Skeletal muscle tissue (tissue), 4 donors: ENCODE results near the gene IL17REL. TPM values are rescaled to one million over a fixed set of nuclear protein-coding genes. Genes with fewer than 3 reads are reported as not detected.

ENCODE experiments used
- H3K27ac ChIP-seq: one replicate; pipeline ENCODE4 v1.7.0; 2013; ENCODE audit warnings: mild to moderate bottlenecking, low read depth, low read length, inconsistent platforms
- H3K27me3 ChIP-seq, 3 donors: one replicate each; pipeline ENCODE4 v1.7.0; 2013; ENCODE audit warnings: low read length in 3 of 3; ENCODE audit not compliant: control insufficient read depth in 3 of 3, insufficient read depth in 3 of 3
- H3K36me3 ChIP-seq, 3 donors: one replicate each; pipeline ENCODE4 v1.7.0; 2013; ENCODE audit warnings: low read length in 3 of 3; ENCODE audit not compliant: control insufficient read depth in 3 of 3, insufficient read depth in 3 of 3
- H3K4me1 ChIP-seq, 3 donors: one replicate each; pipeline ENCODE4 v1.7.0; 2013; ENCODE audit warnings: low read length in 3 of 3, mild to moderate bottlenecking in 3 of 3; ENCODE audit not compliant: control insufficient read depth in 3 of 3, insufficient read depth in 3 of 3
- H3K4me3 ChIP-seq, 3 donors: one replicate each; pipeline ENCODE4 v1.7.0; 2013; ENCODE audit warnings: low read length in 3 of 3
- H3K9ac ChIP-seq, 3 donors: one replicate each; pipeline ENCODE4 v1.7.0; 2013; ENCODE audit warnings: low read length in 3 of 3, mild to moderate bottlenecking in 3 of 3, moderate library complexity in 2 of 3, low read depth in 1 of 3
- H3K9me3 ChIP-seq, 3 donors: one replicate each; pipeline ENCODE4 v1.7.0; 2013; ENCODE audit warnings: low read length in 3 of 3; ENCODE audit not compliant: control insufficient read depth in 3 of 3
- total RNA-seq: library from RNA; depleted of rRNA; stranded (reverse); fragments of >200 nt; gene quantifications from one replicate; pipeline ENCODE4 v1.2.3, GENCODE V29; 2014
- donor health status: Osteomylitis.

The IL17REL gene
- total RNA-seq, 1 donor from 2014 or later, result not detected

- no peaks in the 10 kb centered on the region for H3K9me3 ChIP-seq
- H3K27ac ChIP-seq, result no peak overlapping the region
- H3K9ac ChIP-seq, result no peak overlapping the region
- peaks cover 1 to 2% (median 2%) of the 10 kb centered on the region in 3 donors for H3K4me1 ChIP-seq
- no peaks in the 10 kb centered on the region for H3K36me3 ChIP-seq
- H3K4me3 ChIP-seq, result no peak overlapping the region
- peaks cover 32 to 56% (median 49%) of the 10 kb centered on the region in 3 donors for H3K27me3 ChIP-seq
Measured at GRCh38 chr22:50032941-50033601, 20.5 kb upstream of the IL17REL start.

GRCh38 chr22:50032109-50032871 is 19.7 kb upstream of the IL17REL start:
- Histone ChIP-seq H3K9me3 (no peaks in the 10 kb centered on the region), H3K4me1 (peaks cover 8 to 9% (median 8%) of the 10 kb centered on the region in 3 donors), H3K9ac (no peak overlapping the region), H3K4me3 (no peak overlapping the region), H3K27ac (no peak overlapping the region), H3K27me3 (peaks cover 39 to 61% (median 55%) of the 10 kb centered on the region in 3 donors), H3K36me3 (no peaks in the 10 kb centered on the region)

- Histone ChIP-seq H3K27me3 (peaks cover 41 to 61% (median 55%) of the 10 kb centered on the region in 3 donors), H3K4me3 (no peak overlapping the region), H3K36me3 (no peaks in the 10 kb centered on the region), H3K27ac (no peak overlapping the region), H3K9ac (no peak overlapping the region), H3K9me3 (no peaks in the 10 kb centered on the region), H3K4me1 (peaks cover 8 to 9% (median 8%) of the 10 kb centered on the region in 3 donors)
Measured at GRCh38 chr22:50031189-50032091, 18.9 kb upstream of the IL17REL start.

- no peaks in the 10 kb centered on the region for H3K36me3 ChIP-seq
- no peak overlapping the region for H3K27ac ChIP-seq
- H3K4me1 ChIP-seq, result peaks cover 8 to 9% (median 8%) of the 10 kb centered on the region in 3 donors
- H3K9ac ChIP-seq, result no peak overlapping the region
- no peaks in the 10 kb centered on the region for H3K9me3 ChIP-seq
- H3K4me3 ChIP-seq, result no peak overlapping the region
- peaks cover 44 to 61% (median 54%) of the 10 kb centered on the region in 3 donors for H3K27me3 ChIP-seq
Measured at GRCh38 chr22:50030297-50031188, 18.0 kb upstream of the IL17REL start.

GRCh38 chr22:50027639-50028537 is 15.3 kb upstream of the IL17REL start:
- Histone ChIP-seq H3K4me3 (no peak overlapping the region), H3K4me1 (peaks cover 8 to 9% (median 8%) of the 10 kb centered on the region in 3 donors), H3K36me3 (no peaks in the 10 kb centered on the region), H3K9me3 (no peaks in the 10 kb centered on the region), H3K9ac (peak overlapping the region in 1 of 3 donors; percentile 16), H3K27me3 (peaks cover 37 to 49% (median 38%) of the 10 kb centered on the region in 3 donors), H3K27ac (no peak overlapping the region)

- peaks cover 28 to 41% (median 41%) of the 10 kb centered on the region in 3 donors for H3K27me3 ChIP-seq
Measured at GRCh38 chr22:50025993-50026392, 13.4 kb upstream of the IL17REL start.

GRCh38 chr22:50022171-50022819 is 9.7 kb upstream of the IL17REL start:
- no peaks in the 10 kb centered on the region for H3K36me3 ChIP-seq
- no peak overlapping the region for H3K9ac ChIP-seq
- peaks cover 35 to 39% (median 39%) of the 10 kb centered on the region in 3 donors for H3K27me3 ChIP-seq
- H3K4me3 ChIP-seq, result no peak overlapping the region
- H3K9me3 ChIP-seq, result peaks cover 0 to 3% (median 2%) of the 10 kb centered on the region in 3 donors
- no peaks in the 10 kb centered on the region for H3K4me1 ChIP-seq
- no peak overlapping the region for H3K27ac ChIP-seq

More at GRCh38 chr22:50025993-50026392, 13.4 kb upstream of the IL17REL start:
- Histone ChIP-seq H3K4me1 (peaks cover 8 to 9% (median 8%) of the 10 kb centered on the region in 3 donors), H3K9me3 (peaks cover 0 to 3% (median 0%) of the 10 kb centered on the region in 3 donors), H3K27ac (no peak overlapping the region), H3K36me3 (no peaks in the 10 kb centered on the region), H3K4me3 (no peak overlapping the region), H3K9ac (no peak overlapping the region)

- H3K4me1 ChIP-seq, result no peaks in the 10 kb centered on the region
- peaks cover 0 to 3% (median 2%) of the 10 kb centered on the region in 3 donors for H3K9me3 ChIP-seq
- no peak overlapping the region for H3K4me3 ChIP-seq
- no peaks in the 10 kb centered on the region for H3K36me3 ChIP-seq
- H3K9ac ChIP-seq, result no peak overlapping the region
- no peak overlapping the region for H3K27ac ChIP-seq
- peaks cover 44 to 48% (median 44%) of the 10 kb centered on the region in 3 donors for H3K27me3 ChIP-seq
Measured at GRCh38 chr22:50020606-50021005, 8.0 kb upstream of the IL17REL start.
